ENCODE results near the gene SNX9.
"Not testable (repeated sequence)": the region's sequence is repeated elsewhere in the genome, so short reads cannot be mapped to it uniquely, and the experiment has no call there.

SNX9 gene

DNA sequence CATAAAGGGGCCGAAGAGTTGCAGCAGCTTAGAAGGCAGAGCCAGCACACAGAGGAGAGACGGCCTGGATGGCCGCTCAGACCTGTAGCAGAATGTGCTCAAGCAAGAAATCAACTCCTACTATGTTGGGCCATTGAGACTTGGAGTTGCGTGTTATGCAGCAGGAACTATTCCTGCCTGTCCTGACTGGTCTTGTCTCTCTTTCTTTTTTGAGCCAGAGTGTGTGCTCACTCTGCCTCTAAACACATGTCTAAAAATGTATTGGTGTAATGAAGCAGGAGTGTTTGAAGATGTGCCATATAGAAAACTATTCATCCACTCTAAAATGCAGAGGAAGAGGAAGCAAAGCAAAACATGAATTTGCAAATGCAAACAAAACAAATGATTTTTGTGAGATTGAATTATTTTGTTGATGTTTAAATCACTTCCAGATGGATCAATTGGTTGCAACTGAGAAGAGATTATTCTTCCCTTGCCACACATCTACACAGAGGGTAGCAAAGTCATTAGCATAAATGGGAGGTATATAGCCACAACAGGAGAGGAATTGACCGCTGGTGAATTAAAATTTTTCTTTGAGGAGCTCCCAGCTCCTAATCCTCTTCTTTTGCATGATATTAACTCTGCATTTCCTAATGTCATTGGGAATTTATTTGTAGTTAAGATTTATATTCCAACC lies 138.2 kb downstream of the SNX9 start:
- DNase-seq: no peak

GRCh38 chr6:157961832-157962575 lies 139.0 kb downstream of the SNX9 start:
- peak; percentile 39 for DNase-seq

- peak; percentile 85 for DNase-seq
Observed at GRCh38 chr6:157962601-157963302, 139.7 kb downstream of the SNX9 start.

DNA sequence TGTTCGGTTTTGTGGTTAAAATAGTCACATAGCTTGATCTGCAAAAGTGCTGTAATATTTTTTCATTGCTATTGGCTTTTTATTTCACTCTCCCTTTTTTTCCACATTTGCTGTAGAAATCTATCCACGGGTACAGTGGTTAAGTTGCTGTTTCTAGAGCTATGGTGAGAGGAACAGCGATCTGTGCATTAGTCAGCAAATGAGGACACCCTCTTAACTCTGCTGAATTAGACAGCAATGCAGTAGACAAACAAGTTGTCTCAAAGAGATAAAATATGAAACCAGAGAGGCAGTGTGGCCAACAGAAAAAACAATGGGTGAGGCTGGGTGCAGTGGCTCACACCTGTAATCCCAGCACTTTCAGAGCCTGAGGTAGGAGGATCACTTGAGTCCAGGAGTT lies 141.1 kb downstream of the SNX9 start:
- no peak for DNase-seq

GRCh38 chr6:157965387-157965786 lies 142.3 kb downstream of the SNX9 start:
- DNase-seq: no peak

DNA sequence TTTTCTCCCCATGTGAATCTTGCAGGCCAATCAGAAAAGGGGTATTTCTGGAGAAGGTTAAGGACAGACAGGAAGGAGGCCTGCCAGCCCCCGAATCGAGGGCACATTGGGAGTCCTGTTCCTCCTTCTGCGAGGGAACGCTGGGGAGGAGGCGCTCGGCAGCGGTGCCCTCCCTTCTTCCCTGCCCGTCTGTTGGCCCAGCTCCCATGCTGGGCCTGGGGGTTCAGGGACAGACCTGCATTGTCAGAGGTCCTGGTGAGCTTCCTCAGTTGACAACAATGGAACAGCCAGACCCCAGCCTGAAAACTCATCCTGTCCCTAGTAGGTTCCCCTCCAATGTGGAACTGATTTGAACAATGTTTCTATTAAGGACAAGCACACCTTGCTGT lies 143.5 kb downstream of the SNX9 start:
- DNase-seq: no peak

- no peak for DNase-seq
Observed at GRCh38 chr6:157967020-157967419, 144.0 kb downstream of the SNX9 start.

- no peak for DNase-seq
Observed at GRCh38 chr6:157967486-157967885, 144.4 kb downstream of the SNX9 start.

DNA sequence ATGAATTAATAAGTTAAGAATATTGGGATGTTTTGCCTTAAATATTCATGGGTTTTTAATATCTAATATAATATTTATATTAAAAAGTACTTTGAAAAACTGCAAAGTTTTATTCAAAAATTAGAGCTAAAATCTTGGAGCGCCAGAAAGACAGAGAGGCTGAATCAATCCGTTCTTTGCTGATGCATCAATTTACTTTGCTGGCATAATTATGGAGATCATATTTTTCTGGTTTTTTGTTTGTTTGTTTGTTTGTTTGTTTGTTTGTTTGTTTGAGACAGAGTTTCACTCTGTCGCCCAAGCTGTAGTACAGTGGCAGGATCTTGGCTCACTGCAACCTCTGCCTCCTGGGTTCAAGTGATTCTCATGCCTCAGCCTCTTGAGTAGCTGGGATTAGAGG lies 149.1 kb downstream of the SNX9 start:
- DNase-seq: not testable (repeated sequence)

GRCh38 chr6:157974341-157974894 lies 151.4 kb downstream of the SNX9 start:
- DNase-seq: peak; percentile 77

- DNase-seq: no peak
Observed at GRCh38 chr6:157974967-157975366, 151.9 kb downstream of the SNX9 start.

- DNase-seq: no peak
Observed at GRCh38 chr6:157975456-157975855, 152.4 kb downstream of the SNX9 start.

DNA sequence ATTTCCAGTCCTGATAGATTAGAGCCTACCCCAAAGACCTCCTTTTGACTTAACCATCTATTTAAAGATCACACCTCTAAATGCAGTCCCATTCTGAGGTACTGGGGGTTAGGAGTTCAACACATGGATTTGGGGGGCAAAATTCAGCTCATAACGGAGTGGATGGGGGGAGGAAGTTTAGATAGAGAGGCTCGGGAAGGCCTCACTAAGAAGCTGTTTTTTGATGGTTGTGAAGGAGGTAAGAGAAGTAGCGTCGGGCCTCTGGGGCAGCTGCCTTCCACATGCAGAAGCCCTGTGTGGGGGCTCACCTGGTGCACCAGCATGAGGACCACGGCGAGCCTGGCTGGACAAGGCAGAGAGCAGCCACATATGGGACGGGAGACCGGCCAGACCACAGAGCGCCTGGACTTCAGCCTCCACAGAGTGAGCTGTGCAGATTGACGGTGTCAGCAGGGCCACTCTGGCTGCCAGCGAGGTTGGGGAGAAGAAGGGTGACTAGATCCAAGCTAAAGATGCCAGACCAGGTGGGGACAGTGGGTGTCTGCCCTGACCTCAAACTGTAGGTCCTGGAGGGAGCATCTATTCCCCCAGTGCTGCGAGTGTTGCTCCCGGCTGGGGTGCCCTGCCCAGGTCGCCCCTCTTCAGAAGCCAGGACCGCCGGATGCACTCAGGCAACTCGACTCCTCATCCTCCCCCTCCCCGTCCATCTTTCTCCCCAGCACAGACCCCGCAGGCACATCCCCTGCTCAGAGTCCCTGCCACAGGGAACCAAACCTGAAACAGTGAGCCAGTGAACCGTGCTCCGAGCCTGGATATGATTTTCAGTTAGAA lies 153.5 kb downstream of the SNX9 start:
- no peak for DNase-seq

- no peak for DNase-seq
Observed at GRCh38 chr6:157977176-157977804, 154.2 kb downstream of the SNX9 start.

DNA sequence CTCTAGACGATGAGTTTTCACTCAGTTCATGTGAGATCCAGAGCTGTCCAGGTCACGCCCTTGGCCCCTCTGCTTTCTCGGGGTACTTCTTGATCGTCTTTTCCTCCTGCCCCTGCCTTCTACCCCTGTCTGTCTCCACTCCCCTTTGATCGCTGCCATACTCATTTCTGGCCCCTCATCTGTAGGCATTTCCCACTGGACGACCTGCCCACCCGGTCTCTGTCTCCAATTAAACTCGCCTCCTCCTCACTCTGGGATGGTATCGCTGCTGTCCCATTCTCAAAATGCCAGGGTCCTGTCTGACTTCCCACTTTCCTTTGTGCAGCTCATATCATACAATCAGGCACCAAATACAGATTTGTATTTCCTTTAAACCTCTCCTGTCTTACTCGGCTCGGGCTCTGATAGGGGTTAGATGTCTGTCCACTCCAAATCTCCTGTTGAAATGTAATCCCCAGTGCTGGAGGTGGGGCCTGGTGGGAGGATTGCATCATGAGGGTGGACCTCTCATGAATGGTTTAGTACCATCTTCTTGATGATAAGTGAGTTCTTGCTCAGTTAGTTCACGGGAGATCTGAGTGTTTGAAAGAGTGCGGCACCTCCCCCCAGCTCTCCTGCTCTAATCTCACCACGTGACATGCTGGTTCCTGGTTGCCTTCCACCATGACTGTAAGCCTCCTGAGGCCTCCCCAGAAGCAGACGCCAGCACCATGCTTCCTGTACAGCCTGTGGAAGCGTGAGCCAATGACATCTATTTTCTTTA lies 155.2 kb downstream of the SNX9 start:
- DNase-seq: no peak

DNA sequence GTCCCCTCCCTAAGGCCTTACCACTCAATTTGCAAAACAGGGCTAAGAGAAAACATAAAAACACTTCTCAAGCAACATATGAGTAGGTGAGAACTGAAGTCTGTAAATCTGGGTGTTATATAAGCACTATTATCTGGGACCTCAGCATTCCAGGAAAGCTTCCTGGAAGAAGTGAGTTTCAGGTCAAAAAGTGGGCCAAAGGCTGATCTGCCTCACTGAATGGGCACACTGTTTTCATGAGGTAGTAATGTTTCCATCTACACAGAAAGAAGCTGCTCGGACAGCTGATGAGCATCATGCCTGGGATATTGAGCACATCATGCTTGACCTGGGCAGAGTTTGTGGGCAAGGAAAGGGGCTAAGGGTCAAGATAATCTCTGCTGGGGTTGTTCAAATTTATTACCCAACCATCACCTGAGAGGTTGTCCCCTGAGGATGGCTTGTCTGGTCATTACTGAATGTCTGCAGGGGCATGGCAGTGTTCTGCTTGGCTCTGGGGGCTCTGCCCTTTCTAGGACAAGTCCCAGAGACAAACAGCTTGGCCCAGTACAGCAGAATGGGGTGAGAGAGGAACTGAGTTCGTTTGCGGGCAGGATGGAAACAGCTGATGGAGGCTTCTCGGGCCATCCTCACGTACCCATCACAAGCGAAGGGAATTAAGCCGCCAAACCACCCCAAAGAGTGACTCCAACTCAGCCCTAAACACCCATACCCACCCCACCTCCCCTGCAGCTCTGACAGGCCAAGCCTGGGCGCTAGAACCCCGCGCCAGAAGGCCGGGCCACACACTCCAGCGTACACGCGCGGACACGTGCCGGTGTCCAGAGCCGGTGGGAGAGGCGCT lies 157.5 kb downstream of the SNX9 start:
- DNase-seq: no peak

- DNase-seq: no peak
Observed at GRCh38 chr6:157981132-157981394, 158.0 kb downstream of the SNX9 start.

GRCh38 chr6:157981395-157982101 lies 158.5 kb downstream of the SNX9 start, which contains the start of gene SYNJ2:
TSS of gene SYNJ2 (plus strand) at chr6:157981863. CDS start at chr6:157981962, 99 bp downstream.
- DNase-seq: peak; percentile 80

DNA sequence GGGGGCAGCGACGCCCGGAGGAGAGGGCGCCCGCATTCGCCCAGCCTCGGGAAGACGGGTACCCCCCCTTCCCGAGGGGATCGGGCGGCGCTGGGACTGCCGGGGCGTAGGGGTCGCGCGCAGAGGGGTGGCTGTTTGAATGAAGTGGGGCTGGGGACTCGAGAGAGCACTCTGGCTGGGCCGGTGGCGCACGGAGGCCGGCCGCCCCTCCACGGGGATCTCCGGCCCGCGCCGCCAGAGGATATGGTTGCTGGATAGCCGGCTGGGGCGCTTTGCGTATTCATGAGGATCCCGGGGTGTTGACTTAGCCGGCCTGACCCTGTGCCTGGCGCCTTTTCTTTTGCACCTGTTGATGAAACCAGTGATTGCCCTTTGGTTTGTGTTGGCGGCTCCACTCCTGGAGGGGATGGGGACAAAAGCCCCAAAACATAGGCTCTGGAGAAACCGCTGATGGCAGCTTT lies 159.1 kb downstream of the SNX9 start:
- no peak for DNase-seq

All from fibroblast of upper back skin (primary cell).